Coronary artery (tissue), 2 donors: ENCODE results near the gene NDC1.
A peak's percentile ranks its signal among the peaks of the same experiment; 100 is the strongest.

ENCODE experiments used
- DNase-seq: peaks from one replicate; pipeline ENCODE4 v3.0.0-alpha.2; 2017; ENCODE audit warnings: low spot score
- H3K27ac ChIP-seq, 2 donors: fragments of 200-600 bp; sonication (generic); one replicate each; pipeline ENCODE4 v1.5.1; 2016 to 2019
- H3K4me3 ChIP-seq: fragments of 200-600 bp; sonication (generic); 2 replicates; pipeline ENCODE4 v1.5.1; 2016; ENCODE audit warnings: mild to moderate bottlenecking, moderate library complexity
- CTCF ChIP-seq: fragments of 200-600 bp; sonication (generic); IDR thresholded peaks from one replicate; pipeline ENCODE4 v1.5.1; 2019; ENCODE audit warnings: antibody characterized with exemption

Gene NDC1

GRCh38 chr1:53869454-53870117, 31.5 kb upstream of the NDC1 start:
- no peak for DNase-seq
- H3K27ac ChIP-seq = no peak overlapping the region
- no peak for TF ChIP-seq CTCF
- H3K4me3 ChIP-seq = no peak overlapping the region

GRCh38 chr1:53868565-53868964, 30.5 kb upstream of the NDC1 start:
- TF ChIP-seq CTCF = no peak
- DNase-seq = no peak
- Histone ChIP-seq H3K4me3 (no peak overlapping the region), H3K27ac (no peak overlapping the region)

GRCh38 chr1:53862507-53862906, 24.4 kb upstream of the NDC1 start:
- no peak for DNase-seq
- H3K27ac ChIP-seq = no peak overlapping the region
- H3K4me3 ChIP-seq = no peak overlapping the region
- no peak for TF ChIP-seq CTCF

GRCh38 chr1:53860967-53861411, 22.9 kb upstream of the NDC1 start:
- no peak for DNase-seq

GRCh38 chr1:53851571-53852285, 13.6 kb upstream of the NDC1 start:
- no peak for TF ChIP-seq CTCF
- H3K27ac ChIP-seq = no peak overlapping the region
- DNase-seq = no peak
- H3K4me3 ChIP-seq = no peak overlapping the region

More at GRCh38 chr1:53860967-53861411, 22.9 kb upstream of the NDC1 start:
- Histone ChIP-seq H3K27ac (no peak overlapping the region), H3K4me3 (no peak overlapping the region)
- TF ChIP-seq CTCF = peak; percentile 65

GRCh38 chr1:53850082-53850673, 12.1 kb upstream of the NDC1 start:
- TF ChIP-seq CTCF = no peak
- H3K27ac ChIP-seq = no peak overlapping the region
- H3K4me3 ChIP-seq = no peak overlapping the region
- no peak for DNase-seq
